Activated CD4-positive, alpha-beta T cell treated with anti-CD3 and anti-CD28 coated beads, Interleukin-2, amount 50 U/mL, for 24 hours (primary cell): Measurements from ENCODE around the gene LCTL.

Experiments
- DNase-seq, 2 donors: peaks; one replicate each; pipeline ENCODE4 v3.0.0-alpha.2; 2020; ENCODE audit warnings: low read depth in 1 of 2, low spot score in 1 of 2

LCTL gene

DNA sequence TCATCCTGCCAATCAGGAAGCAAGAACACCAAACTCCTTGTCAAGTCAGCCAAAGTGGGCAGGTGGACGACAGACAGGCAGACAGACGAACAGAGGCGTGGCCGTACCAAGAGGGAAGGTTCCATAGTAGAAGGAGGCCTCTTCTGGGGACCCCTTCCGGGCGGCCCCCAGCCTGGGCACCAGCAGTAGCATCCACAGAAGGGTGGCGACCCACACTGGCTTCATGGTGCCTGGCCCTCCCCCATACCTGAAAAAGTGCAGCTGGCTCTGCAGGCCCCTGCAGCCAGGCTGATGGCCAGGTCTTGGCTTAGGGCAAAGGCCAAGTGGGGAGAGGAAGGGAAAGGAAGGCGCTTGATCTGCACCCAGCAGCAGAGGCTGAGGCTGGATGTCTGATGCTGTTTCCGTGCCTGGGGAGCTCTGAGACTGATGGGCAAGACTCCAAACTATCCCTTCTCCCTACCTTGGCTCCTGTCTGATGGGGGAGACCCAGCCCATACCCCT is 607 bp downstream of the LCTL start:
- DNase-seq, result no peak

- no peak for DNase-seq
Observed at GRCh38 chr15:66564136-66565041, 1.4 kb downstream of the LCTL start.

DNA sequence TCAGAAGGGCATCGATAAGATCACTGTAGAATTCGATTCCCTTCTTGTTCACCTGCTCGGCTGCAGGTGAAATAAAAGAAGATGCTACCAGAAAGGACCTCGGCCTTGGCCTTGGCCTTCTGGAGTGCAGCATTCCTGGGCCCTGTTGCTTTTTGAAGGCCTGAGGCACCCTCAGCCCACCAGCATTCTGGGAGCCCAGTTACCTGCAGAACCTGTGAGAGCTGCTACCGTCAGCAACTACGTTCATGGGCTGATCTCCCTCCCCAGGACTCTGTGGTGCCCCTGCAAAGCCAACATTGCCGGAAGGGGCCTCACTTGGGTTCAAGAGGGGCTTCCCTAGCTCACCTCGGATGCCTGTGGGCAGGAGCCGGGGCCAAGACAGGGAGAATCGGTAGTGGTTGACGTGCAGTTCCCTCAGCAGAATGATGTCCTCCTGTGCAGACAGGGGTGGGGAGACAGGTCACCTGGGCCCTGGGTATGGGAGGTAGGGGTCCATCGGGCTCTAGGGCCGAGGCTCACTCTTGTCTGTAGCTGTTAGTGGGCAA is 2.2 kb downstream of the LCTL start:
- DNase-seq, result no peak

- no peak for DNase-seq
Observed at GRCh38 chr15:66563126-66563525, 2.7 kb downstream of the LCTL start.

- no peak for DNase-seq
Observed at GRCh38 chr15:66560856-66561525, 4.8 kb downstream of the LCTL start.

DNA sequence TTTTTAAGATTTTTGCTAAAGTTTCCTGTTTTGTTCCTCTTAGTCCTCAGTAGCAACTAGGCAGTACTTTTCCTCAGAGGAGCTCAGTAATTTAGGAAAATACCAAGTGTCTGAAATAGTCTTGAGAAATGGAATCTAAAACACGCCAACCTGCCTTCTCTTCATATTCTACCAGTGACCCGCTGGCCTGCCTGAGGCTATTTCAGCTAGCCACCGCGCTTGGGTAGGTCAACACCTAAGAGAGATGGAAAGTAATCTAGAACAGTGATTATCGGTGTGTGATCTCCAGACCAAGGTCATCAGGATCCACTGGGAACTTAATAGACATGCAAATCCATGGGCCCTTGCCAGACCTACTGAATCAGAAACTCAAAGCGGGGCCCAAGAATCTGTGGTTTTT is 7.5 kb downstream of the LCTL start:
- no peak for DNase-seq

- DNase-seq, result no peak
Observed at GRCh38 chr15:66555685-66556084, 10.1 kb downstream of the LCTL start.

DNA sequence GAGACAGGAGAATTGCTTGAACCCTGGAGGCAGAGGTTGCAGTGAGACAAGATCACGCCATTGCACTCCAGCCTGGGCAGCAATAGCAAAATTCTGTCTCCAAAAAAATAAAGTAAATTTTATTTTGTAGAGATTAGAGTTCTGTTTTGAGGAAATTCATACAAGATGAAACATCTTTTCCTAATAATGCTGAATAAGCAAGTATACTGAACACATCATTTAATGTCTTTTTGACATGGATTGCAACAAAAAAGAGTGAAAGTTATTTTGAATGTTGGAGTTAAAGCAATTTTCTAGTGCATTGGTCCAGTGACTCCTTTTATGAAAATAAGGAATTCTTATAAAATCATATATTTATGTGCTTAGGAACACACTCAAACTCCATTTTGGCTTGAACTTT is 20.5 kb downstream of the LCTL start:
- no peak for DNase-seq

DNA sequence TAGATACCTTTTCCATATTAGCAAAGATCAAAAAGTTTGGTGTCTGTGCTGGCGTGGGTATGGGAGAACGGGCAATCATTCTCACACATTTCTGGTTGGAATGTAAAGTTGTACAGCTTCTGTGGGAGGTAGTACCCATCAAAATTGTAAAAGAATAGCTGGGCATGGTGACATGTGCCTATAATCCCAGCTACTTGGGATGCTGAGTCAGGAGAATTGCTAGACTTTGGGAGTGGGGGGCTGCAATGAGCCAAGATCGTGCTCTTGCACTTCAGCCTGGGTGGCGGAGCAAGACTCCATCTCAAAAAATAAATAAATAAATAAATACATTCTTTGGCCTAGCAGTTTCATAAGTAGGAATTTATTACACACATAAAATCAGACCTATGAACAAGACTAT is 22.9 kb downstream of the LCTL start:
- no peak for DNase-seq

- DNase-seq, result no peak
Observed at GRCh38 chr15:66535056-66535455, 30.7 kb downstream of the LCTL start.

DNA sequence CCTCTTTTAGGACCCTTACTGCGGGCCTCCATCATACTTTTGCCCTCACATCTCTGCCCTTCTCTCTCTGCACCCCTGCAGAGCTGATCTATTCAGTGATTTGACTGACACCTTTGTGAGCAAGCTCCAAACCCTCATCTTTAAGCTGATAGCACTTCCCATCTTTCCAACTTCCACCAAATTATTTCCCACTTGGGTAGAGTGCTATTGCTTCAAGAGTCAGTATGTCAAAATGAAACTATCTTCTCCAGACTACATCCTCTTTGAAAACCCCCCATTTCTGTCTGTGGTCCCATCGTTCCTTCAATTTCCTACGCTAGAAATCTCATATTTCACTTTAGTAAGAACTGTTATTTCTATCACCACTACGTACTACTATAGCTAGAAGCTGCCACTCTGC is 41.0 kb downstream of the LCTL start:
- DNase-seq, result no peak

GRCh38 chr15:66523926-66524325 is 41.9 kb downstream of the LCTL start:
- DNase-seq, result no peak

DNA sequence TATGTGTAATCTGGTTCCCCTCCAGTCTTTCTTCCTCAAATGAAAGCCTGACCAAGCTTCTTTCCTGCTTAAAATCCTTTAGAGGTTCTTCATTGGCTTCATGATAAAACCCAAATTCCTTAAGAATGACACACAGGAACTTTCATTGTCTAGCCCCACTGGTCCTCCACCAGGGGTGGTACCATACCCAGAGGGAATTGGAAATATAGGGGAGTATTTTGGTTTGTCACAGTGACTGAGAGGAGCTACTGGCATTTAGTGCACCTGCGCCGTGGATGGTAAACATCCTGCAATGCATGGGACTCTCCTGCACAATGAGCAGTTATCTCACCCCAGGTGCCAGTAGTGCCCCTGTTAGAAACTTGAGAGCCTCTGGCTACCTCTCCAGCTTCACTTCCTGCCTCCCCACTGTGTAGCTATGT is 49.9 kb downstream of the LCTL start:
- no peak for DNase-seq

DNA sequence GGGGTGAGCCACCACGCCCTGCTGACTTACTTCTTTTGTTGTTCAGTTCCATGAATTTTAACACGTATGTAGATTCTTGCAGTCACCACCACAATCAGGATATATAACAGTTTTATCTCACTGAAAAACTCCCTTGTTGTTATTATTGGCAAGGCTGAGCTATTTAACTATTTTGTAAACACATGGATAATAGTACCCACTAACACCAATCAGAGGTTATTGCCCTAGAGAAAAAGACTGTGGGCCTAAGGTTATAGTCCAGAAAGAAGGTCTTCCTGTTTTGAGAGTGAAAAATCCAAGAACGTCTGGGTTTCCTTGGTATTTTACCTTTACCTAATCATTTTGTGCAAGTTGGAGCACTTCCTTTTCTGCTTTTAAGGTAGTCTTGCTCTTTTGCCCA is 51.2 kb downstream of the LCTL start:
- DNase-seq, result no peak

DNA sequence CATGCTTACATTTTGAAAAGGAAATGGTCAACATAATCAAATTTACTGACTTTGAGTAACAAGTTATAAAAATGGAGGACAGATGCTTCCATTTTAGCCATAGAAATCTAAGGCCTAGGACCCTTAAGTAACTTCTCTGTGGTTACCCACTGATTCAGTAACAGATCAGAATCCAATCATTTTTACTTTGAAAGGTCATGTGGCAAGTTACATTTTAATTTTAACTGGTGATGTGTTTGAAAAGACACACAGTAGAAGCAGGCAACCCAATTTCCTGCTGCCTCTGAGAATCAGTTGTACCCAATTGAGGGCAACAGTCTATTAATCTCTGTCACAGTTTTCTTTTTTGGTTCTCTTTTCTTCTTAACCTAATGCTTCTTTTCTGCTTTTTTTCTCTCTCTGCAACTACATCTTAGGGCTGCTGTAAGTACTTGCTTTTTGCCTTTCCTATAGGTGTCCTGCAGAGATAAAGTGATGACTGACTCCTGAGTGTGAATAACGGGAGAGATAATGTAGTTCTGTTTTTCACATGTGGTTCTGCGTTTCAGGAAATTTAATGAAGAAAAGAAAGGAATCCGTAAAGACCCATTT is 57.4 kb downstream of the LCTL start:
- no peak for DNase-seq

DNA sequence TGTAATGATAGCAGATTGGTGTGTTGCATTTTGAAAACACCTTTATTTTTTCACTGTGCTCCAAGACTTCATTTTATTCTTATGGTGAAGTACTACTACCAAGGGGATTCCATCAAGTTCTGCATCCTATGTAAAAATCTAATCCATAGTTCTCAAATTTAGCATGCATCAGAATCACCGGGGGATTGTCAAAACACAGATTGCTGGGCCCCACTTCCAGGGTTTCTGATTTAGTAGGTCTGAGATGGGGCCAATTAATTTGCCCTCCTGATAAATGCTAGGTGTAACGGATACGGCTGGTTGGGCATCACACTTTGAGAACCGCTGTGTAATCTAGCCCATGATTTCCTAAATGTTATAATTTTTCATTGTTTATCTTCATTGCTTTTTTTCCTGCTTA is 60.0 kb downstream of the LCTL start:
- DNase-seq, result no peak

DNA sequence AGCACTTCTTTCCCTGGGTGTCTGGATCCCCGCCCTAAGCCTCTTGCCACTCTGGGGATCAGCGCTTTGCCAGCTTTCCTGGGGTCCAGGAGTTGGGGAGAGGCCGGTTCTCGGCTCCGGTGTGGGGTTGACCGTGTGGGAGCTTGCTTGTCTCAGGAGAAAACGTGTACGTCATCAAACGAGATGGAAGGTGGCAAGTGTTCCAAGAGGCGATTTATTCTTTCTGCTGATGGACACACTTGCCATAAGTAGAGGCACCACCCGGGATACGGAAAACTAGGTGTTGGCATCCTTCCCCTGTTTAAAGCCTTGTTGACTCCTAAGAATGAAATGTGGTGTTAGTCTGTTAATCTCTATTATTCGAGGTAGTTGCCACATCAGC is 60.4 kb downstream of the LCTL start:
- no peak for DNase-seq

- DNase-seq, result peak; percentile 67 to 76
Observed at GRCh38 chr15:66504563-66505429, 61.0 kb downstream of the LCTL start, which contains the start of the genes RPL4 and ZWILCH. RPL4 (minus strand) TSS chr15:66504855; CDS start chr15:66504790, 65 bp downstream. ZWILCH (plus strand) TSS chr15:66505326; CDS start chr15:66505339, 13 bp downstream.

GRCh38 chr15:66503780-66504562 is 61.8 kb downstream of the LCTL start:
- DNase-seq, result no peak
